Heart left ventricle (tissue), 16 donors: ENCODE measurements around the gene C2. TPM values are rescaled to one million over a fixed set of nuclear protein-coding genes. Genes with fewer than 3 reads are reported as not detected.

Experiments
- ATAC-seq, 4 donors: fragments of 200-7000 bp; cut with Tn5 transposase; one replicate each; pipeline ENCODE4 v1.9.1; 2020 to 2022; ENCODE audit warnings: moderate library complexity in 4 of 4, mild to moderate bottlenecking in 3 of 4, moderate number of reproducible peaks in 1 of 4
- DNase-seq, 5 donors: peaks; one replicate each; pipeline ENCODE4 v3.0.0-alpha.2; 2020
- H3K27ac ChIP-seq, 12 donors: fragments of 200-600 bp; sonication (generic) in 4 of 12; one replicate each; pipeline versions ENCODE4 v1.5.0 to v1.8.0; 2016 to 2022; ENCODE audit warnings: mild to moderate bottlenecking in 2 of 12
- H3K27me3 ChIP-seq, 9 donors: fragments of 200-600 bp; sonication (generic) in 2 of 9; one replicate each; pipeline versions ENCODE4 v1.5.1 to v1.8.0; 2016 to 2022; ENCODE audit warnings: mild to moderate bottlenecking in 3 of 9
- H3K36me3 ChIP-seq, 9 donors: fragments of 200-600 bp; sonication (generic) in 2 of 9; one replicate each; pipeline versions ENCODE4 v1.5.0 to v1.8.0; 2018 to 2022; ENCODE audit warnings: mild to moderate bottlenecking in 2 of 9
- H3K4me1 ChIP-seq, 12 donors: fragments of 200-600 bp; sonication (generic) in 4 of 12; one replicate each; pipeline versions ENCODE4 v1.5.0 to v1.8.0; 2016 to 2022; ENCODE audit warnings: mild to moderate bottlenecking in 3 of 12
- H3K4me3 ChIP-seq, 12 donors: fragments of 200-600 bp; sonication (generic) in 4 of 12; one replicate each; pipeline versions ENCODE4 v1.5.0 to v1.8.0; 2017 to 2022; ENCODE audit warnings: mild to moderate bottlenecking in 9 of 12, moderate library complexity in 4 of 12
- H3K9me3 ChIP-seq, 12 donors: fragments of 200-600 bp; sonication (generic) in 4 of 12; one replicate each; pipeline versions ENCODE4 v1.5.0 to v1.8.0; 2016 to 2022; ENCODE audit warnings: mild to moderate bottlenecking in 1 of 12
- CTCF ChIP-seq, 12 donors: fragments of 200-600 bp; sonication (generic) in 4 of 12; IDR thresholded peaks; one replicate each; pipeline versions ENCODE4 v1.5.0 to v1.8.0; 2018 to 2022; ENCODE audit warnings: antibody characterized with exemption in 12 of 12, mild to moderate bottlenecking in 5 of 12
- POLR2A ChIP-seq, 2 donors: fragments of 450-650 bp; IDR thresholded peaks; one replicate each; pipeline ENCODE4 v1.6.1; 2017; ENCODE audit warnings: antibody characterized with exemption in 2 of 2, mild to moderate bottlenecking in 2 of 2, moderate library complexity in 2 of 2
- WGBS, 4 donors: extraction: QIAGEN DNeasy Blood & Tissue Kit in 2 of 4; methylation state at CpG; one replicate each; pipeline versions ENCODE4 v1.1.5 to v1.1.7; 2013 to 2018; 5-methylcytosine and 5-hydroxymethylcytosine counted together
- intact Hi-C, 10 donors: fragments of 100-400 bp; cut with DNase I; formaldehyde crosslinking; loops; one replicate each; pipeline versions ENCODE4 v1.11.1 to v1.14.2; 2022
- polyA plus RNA-seq, 2 donors: library from polyadenylated mRNA; stranded (reverse); fragments of 200-250 nt; gene quantifications; one replicate each; pipeline ENCODE4 v1.2.3, GENCODE V29; 2013
- total RNA-seq, 9 donors: library from RNA; depleted of rRNA in 2 of 9; stranded (reverse); fragments of >200 nt in 2 of 9; fragmentation: NEBNext Ultra II Directional in 3 of 9; extraction: Animal tissue kit (Norgen Biotek cat#: 25700) in 3 of 9; gene quantifications; one replicate each; pipeline versions ENCODE4 v1.1.0 to v1.2.4, GENCODE V29; 2016 to 2023
- donor health status: ischemic (EF 13 %, LVEDD 7.1; RV severe dilation, severe dysfunction).
- donor health status: healthy with polysubstance abuse.
- donor health status: DM: no; HTN: yes; CAD: no.
- donor health status: DM: no; HTN: no; CAD: no.
- donor health status: ischemic (EF 25% LVEDD 6.9; RV normal size, moderate dysfunction).
- donor health status: ischemic (EF 25% LVEDD 5.7; RV mildly dilated, moderate dysfunction).
- donor health status: healthy.
- donor health status: DM: yes; HTN: yes; CAD: no.
- donor health status: ischemic (EF 35%, LVEDD 5.7; RV mildly dilated, moderate dysfunction).
- donor health status: nonischemic (EF 11% LVEDD 7.7; RV severe dilation, severe dysfunction).
- donor health status: DM: yes; HTN: yes; CAD: no.
- donor health status: PGD.
- donor health status: ischemic (EF 29% LVEDD 5.4; RV normal size, mild dysfunction).
- donor health status: nonischemic (EF 23%, LVEDD 6.1; RV moderate dilation, normal function).

The C2 gene
- total and polyA plus RNA-seq, 11 donors, result 0.69 to 103 (median 4.8) TPM

- peak overlapping the region in 9 of 12 donors; percentile 54 to 86 (median 75) for H3K27ac ChIP-seq
- no peak for ATAC-seq
- H3K9me3 ChIP-seq, result no peaks in the 10 kb centered on the region
- intact Hi-C loops, result loop anchor here in 1 of 10 donors (5.0 kb wide), 1 partner anchor 39 kb away; no protein-coding TSS in a partner anchor
- peaks cover 0 to 17% (median 0%) of the 10 kb centered on the region in 12 donors for H3K4me1 ChIP-seq
- H3K4me3 ChIP-seq, result peak overlapping the region in 7 of 12 donors; percentile 27 to 50 (median 35)
- peaks cover 0 to 11% (median 0%) of the 10 kb centered on the region in 9 donors for H3K27me3 ChIP-seq
- TF ChIP-seq CTCF (IDR thresholded peaks at IDR 0.05) (no peak), POLR2A (IDR thresholded peaks at IDR 0.05) (no peak)
- H3K36me3 ChIP-seq, result peaks cover 0 to 11% (median 2%) of the 10 kb centered on the region in 9 donors
- no peak for DNase-seq
- WGBS, 4 donors, result 74 to 81% (median 77%) methylated on average over 11 of the region's 11 CpGs
Measured at GRCh38 chr6:31946370-31946885, 18.9 kb downstream of the C2 start.

- TF ChIP-seq CTCF (IDR thresholded peaks at IDR 0.05) (no peak), POLR2A (IDR thresholded peaks at IDR 0.05) (no peak)
- Histone ChIP-seq H3K36me3 (peaks cover 0 to 19% (median 9%) of the 10 kb centered on the region in 9 donors), H3K4me3 (no peak overlapping the region), H3K4me1 (peaks cover 0 to 17% (median 0%) of the 10 kb centered on the region in 12 donors), H3K27me3 (peaks cover 0 to 11% (median 0%) of the 10 kb centered on the region in 9 donors), H3K27ac (no peak overlapping the region), H3K9me3 (no peaks in the 10 kb centered on the region)
- DNase-seq (no peak), ATAC-seq (no peak)
- intact Hi-C loops, result loop anchor here in 1 of 10 donors (5.0 kb wide), 1 partner anchor 40 kb away; no protein-coding TSS in a partner anchor
- 84 to 88% (median 84%) methylated on average over 20 to 24 of the region's 24 CpGs for WGBS, 4 donors
Measured at GRCh38 chr6:31947070-31947675, 19.7 kb downstream of the C2 start.

DNA sequence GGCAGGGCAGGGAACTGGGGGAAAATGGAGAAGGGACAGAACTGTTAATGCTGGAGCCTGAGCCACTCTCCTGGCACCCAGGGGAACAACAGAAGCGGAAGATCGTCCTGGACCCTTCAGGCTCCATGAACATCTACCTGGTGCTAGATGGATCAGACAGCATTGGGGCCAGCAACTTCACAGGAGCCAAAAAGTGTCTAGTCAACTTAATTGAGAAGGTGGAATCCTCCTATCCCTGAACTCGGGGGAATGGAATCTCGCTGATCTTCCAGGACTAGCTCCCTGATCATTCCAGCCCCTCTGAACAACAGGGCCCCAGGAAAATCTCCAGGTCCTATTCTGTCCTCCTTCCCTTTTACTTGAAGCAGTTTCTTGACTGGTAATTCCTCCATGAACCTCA is 20.3 kb downstream of the C2 start:
- intact Hi-C loops, result loop anchor here in 1 of 10 donors (5.0 kb wide), 1 partner anchor 41 kb away; no protein-coding TSS in a partner anchor
- ATAC-seq, result no peak
- peaks cover 0 to 17% (median 0%) of the 10 kb centered on the region in 12 donors for H3K4me1 ChIP-seq

More for the DNA sequence above, 20.3 kb downstream of the C2 start:
- WGBS, 4 donors, result 80 to 84% (median 83%) methylated on average over 4 of the region's 4 CpGs
- no peak for DNase-seq
- Histone ChIP-seq H3K4me3 (no peak overlapping the region), H3K9me3 (no peaks in the 10 kb centered on the region), H3K27me3 (peaks cover 0 to 4% (median 0%) of the 10 kb centered on the region in 9 donors), H3K27ac (no peak overlapping the region), H3K36me3 (peaks cover 0 to 25% (median 16%) of the 10 kb centered on the region in 9 donors)
- no peak for TF ChIP-seq CTCF (IDR thresholded peaks at IDR 0.05)
- TF ChIP-seq POLR2A (IDR thresholded peaks at IDR 0.05), result no peak
